K562 (cell line): ENCODE measurements around the gene CDH12. TPM values are rescaled to one million over a fixed set of nuclear protein-coding genes. Genes with fewer than 3 reads are reported as not detected.

ENCODE experiments used
- ATAC-seq: fragments of 200-7000 bp; cut with Tn5 transposase; 3 replicates; pipeline ENCODE4 v1.9.1; 2020; ENCODE audit warnings: moderate library complexity
- BruUV-seq: library from RNA; stranded (reverse); fragments of 400-500 nt; replicated peaks from 2 replicates; lab custom pipeline; 2021; lab: Mats Ljungman, UMichigan
- CTCF ChIA-PET: fragments of 300-600 bp; formaldehyde crosslinking; extraction: SDS; loops from one replicate; lab custom pipeline; 2021; ENCODE audit warnings: low intra/inter-chr PET ratio; lab: Yijun Ruan, JAX
- POLR2A ChIA-PET: fragments of 300-600, 350-650 bp; sonication (Branson Sonifier 250); formaldehyde crosslinking; extraction: SDS; loops from one replicate; lab custom pipeline; 2021; ENCODE audit warnings: antibody characterized with exemption, inconsistent platforms; lab: Yijun Ruan, JAX
- DNase-seq, 4 experiments: peaks; one replicate each; pipeline versions ENCODE4 v3.0.0 to v3.0.0-alpha.2; 2011 to 2018; ENCODE audit warnings: low spot score in 3 of 4, mixed read lengths in 3 of 4; ENCODE audit errors: extremely low read depth in 1 of 4
- FAIRE-seq: peaks from 2 replicates; lab custom pipeline; 2011; peaks lifted over from hg19 to GRCh38; lab: Jason Lieb, UNC
- H2AFZ ChIP-seq: 2 replicates; pipeline ENCODE4 v1.6.0; 2011; ENCODE audit warnings: low read depth, low read length, control low read depth, inconsistent platforms
- H3K27ac ChIP-seq: fragments of 200-600 bp; 3 replicates; pipeline ENCODE4 v1.8.0; 2011; ENCODE audit warnings: low read depth, mild to moderate bottlenecking, control low read depth, inconsistent platforms, low read length, moderate library complexity, mixed read lengths; ENCODE audit errors: extremely low read depth
- H3K27me3 ChIP-seq, 2 experiments: fragments of 300-600 bp in 1 of 2; 2 replicates in 1 of 2; 3 replicates in 1 of 2; pipeline versions ENCODE4 v1.6.0 to v1.8.0; 2011; ENCODE audit warnings: inconsistent platforms in 2 of 2, low read length in 2 of 2, mild to moderate bottlenecking in 1 of 2, mixed read lengths in 1 of 2, moderate library complexity in 1 of 2; ENCODE audit not compliant: control insufficient read depth in 2 of 2, insufficient read depth in 2 of 2
- H3K36me3 ChIP-seq: fragments of 300-600 bp; 3 replicates; pipeline ENCODE4 v1.8.0; 2011; ENCODE audit warnings: mild to moderate bottlenecking, low read length, inconsistent platforms; ENCODE audit not compliant: control insufficient read depth, insufficient read depth
- H3K4me1 ChIP-seq, 2 experiments: fragments of 200-600 bp in 1 of 2; replicated peaks in 1 of 2; 2 replicates in 1 of 2; 3 replicates in 1 of 2; pipeline versions ENCODE4 v1.5.1 to v1.8.0; 2011; ENCODE audit warnings: inconsistent platforms in 2 of 2, low read length in 2 of 2, mild to moderate bottlenecking in 1 of 2, mixed read lengths in 1 of 2, moderate library complexity in 1 of 2; ENCODE audit not compliant: control insufficient read depth in 2 of 2, insufficient read depth in 2 of 2
- H3K4me2 ChIP-seq: 2 replicates; pipeline ENCODE4 v1.6.1; 2011; ENCODE audit warnings: low read length, control low read depth, inconsistent platforms, mixed read lengths; ENCODE audit not compliant: insufficient read depth
- H3K4me3 ChIP-seq: fragments of 200-600 bp; sonication (generic), shearing (Covaris generic); 2 replicates; pipeline ENCODE4 v1.5.1; 2016; ENCODE audit warnings: control low read depth, inconsistent platforms
- H3K79me2 ChIP-seq: fragments of 200-600 bp; 3 replicates; pipeline ENCODE4 v1.8.0; 2011; ENCODE audit warnings: low read length, inconsistent platforms; ENCODE audit not compliant: control insufficient read depth, insufficient read depth
- H3K9ac ChIP-seq, 2 experiments: 2 replicates each; pipeline versions ENCODE4 v1.6.0 to v1.6.1; 2011; ENCODE audit warnings: low read depth in 2 of 2, low read length in 2 of 2, control low read depth in 1 of 2, inconsistent platforms in 1 of 2, mild to moderate bottlenecking in 1 of 2, mixed read lengths in 1 of 2; ENCODE audit not compliant: insufficient read depth in 1 of 2
- H3K9me1 ChIP-seq: one replicate; pipeline ENCODE4 v1.6.0; 2011; ENCODE audit warnings: inconsistent platforms, mild to moderate bottlenecking, low read length, moderate library complexity; ENCODE audit not compliant: control insufficient read depth, insufficient read depth
- H3K9me3 ChIP-seq: replicated peaks from 2 replicates; pipeline ENCODE4 v1.5.1; 2011; ENCODE audit warnings: low read depth, low read length, inconsistent platforms; ENCODE audit not compliant: control insufficient read depth, insufficient read depth
- H4K20me1 ChIP-seq: replicated peaks from 2 replicates; pipeline ENCODE4 v1.6.1; 2011; ENCODE audit warnings: low read length, inconsistent platforms, mixed read lengths; ENCODE audit not compliant: control insufficient read depth, insufficient read depth
- DLX4 ChIP-seq: fragments of 250-450 bp; sonication (Bioruptor Pico); IDR thresholded peaks from 2 replicates; pipeline ENCODE4 v1.6.1; 2021; ENCODE audit warnings: mild to moderate bottlenecking
- HDAC8 ChIP-seq: fragments of 450-650 bp; IDR thresholded peaks from 2 replicates; pipeline ENCODE4 v1.6.1; 2016; ENCODE audit warnings: mild to moderate bottlenecking, missing genetic modification characterization, moderate library complexity, missing compliant biosample characterization
- HMG20A ChIP-seq: fragments of 450-650 bp; formaldehyde crosslinking; conservative IDR thresholded peaks from 2 replicates; pipeline ENCODE4 v1.4.0; 2020; ENCODE audit warnings: mild to moderate bottlenecking, mixed read lengths
- HNRNPUL1 ChIP-seq: fragments of 200-400 bp; formaldehyde crosslinking; IDR thresholded peaks from 2 replicates; pipeline ENCODE4 v1.6.1; 2017; ENCODE audit warnings: low read length
- IFI16 ChIP-seq: fragments of 250-450 bp; sonication (Bioruptor Pico); IDR thresholded peaks from 2 replicates; pipeline ENCODE4 v2.1.2; 2022; ENCODE audit warnings: mild to moderate bottlenecking, inconsistent platforms
- MAFF ChIP-seq: IDR thresholded peaks from 2 replicates; pipeline ENCODE4 v1.6.1; 2012; ENCODE audit warnings: low read length, improper control_type of control experiment
- MAFG ChIP-seq: fragments of 450-650 bp; conservative IDR thresholded peaks from 2 replicates; pipeline ENCODE4 v1.6.1; 2016; ENCODE audit warnings: missing genetic modification characterization, missing compliant biosample characterization
- MAFK ChIP-seq: IDR thresholded peaks from 2 replicates; pipeline ENCODE4 v1.6.1; 2011; ENCODE audit warnings: low read length, improper control_type of control experiment
- MCM2 ChIP-seq: fragments of 450-650 bp; IDR thresholded peaks from 2 replicates; pipeline ENCODE4 v1.6.1; 2017; ENCODE audit warnings: low read depth, mild to moderate bottlenecking
- NR2F6 ChIP-seq: fragments of 450-650 bp; formaldehyde crosslinking; IDR thresholded peaks from 2 replicates; pipeline ENCODE4 v1.4.0; 2020; ENCODE audit warnings: mild to moderate bottlenecking
- PHF20 ChIP-seq: fragments of 450-650 bp; IDR thresholded peaks from 2 replicates; pipeline ENCODE4 v1.6.1; 2018; ENCODE audit not compliant: partially characterized antibody
- XRCC5 ChIP-seq: fragments of 200-400 bp; formaldehyde crosslinking; IDR thresholded peaks from 2 replicates; pipeline ENCODE4 v1.6.1; 2017; ENCODE audit warnings: low read depth, mild to moderate bottlenecking, low read length
- ZNF316 ChIP-seq: fragments of 450-650 bp; IDR thresholded peaks from 2 replicates; pipeline ENCODE4 v1.6.1; 2016
- ZNF57 ChIP-seq: fragments of 450-650 bp; formaldehyde crosslinking; IDR thresholded peaks from 2 replicates; pipeline ENCODE4 v1.4.0; 2020; ENCODE audit warnings: mild to moderate bottlenecking, moderate library complexity
- ZNF785 ChIP-seq: fragments of 250-450 bp; sonication (Bioruptor Pico); IDR thresholded peaks from 2 replicates; pipeline ENCODE4 v1.4.0; 2020; ENCODE audit warnings: mild to moderate bottlenecking
- WGBS: fragments of 100-300 bp; shearing (Covaris generic); methylation state at CpG from one replicate; pipeline ENCODE4 v1.1.6; 2016; ENCODE audit warnings: low coverage, mixed read lengths; ENCODE audit not compliant: insufficient coverage; ENCODE audit errors: missing lambda C conversion rate; 5-methylcytosine and 5-hydroxymethylcytosine counted together
- in situ Hi-C: fragments of 300-500 bp; cut with MboI; formaldehyde crosslinking; loops from 4 replicates; pipeline ENCODE4 v1.15.0; 2018; ENCODE audit warnings: inconsistent platforms, mixed read lengths
- intact Hi-C: fragments of 100-400 bp; cut with micrococcal nuclease; formaldehyde crosslinking; loops from 2 replicates; pipeline ENCODE4 v1.14.2; 2022
- polyA plus RNA-seq, 8 experiments: library from polyadenylated mRNA; depleted of rRNA in 4 of 8; stranded (reverse) in 5 of 8; unstranded in 3 of 8; fragments of >200 nt; fragmentation: Nextera tagmentation in 2 of 8; fragmentation: Illumina TruSeq in 1 of 8; extraction: Ambion mirVana in 2 of 8; extraction: Trizol in 1 of 8; gene quantifications; 2 replicates each; pipeline versions ENCODE4 v1.2.1 to v1.2.3, GENCODE V29; 2011 to 2014; ENCODE audit warnings: inconsistent platforms in 1 of 8, missing spikeins in 1 of 8
- total RNA-seq, 7 experiments: library from RNA; depleted of rRNA in 6 of 7; stranded (reverse); fragments of >200 nt in 6 of 7; fragmentation: Illumina TruSeq in 2 of 7; extraction: Trizol in 2 of 7; gene quantifications; 2 replicates each; pipeline versions ENCODE4 v1.2.1 to v1.2.3, GENCODE V29; 2011 to 2021; ENCODE audit warnings: low replicate concordance in 1 of 7

The CDH12 gene
- total and polyA plus RNA-seq, 9 of the 15 experiments (the other 6 are each of a cell fraction or from before 2014, with no cell fraction given) = 0.03 to 1.7 (median 0.37) TPM

DNA sequence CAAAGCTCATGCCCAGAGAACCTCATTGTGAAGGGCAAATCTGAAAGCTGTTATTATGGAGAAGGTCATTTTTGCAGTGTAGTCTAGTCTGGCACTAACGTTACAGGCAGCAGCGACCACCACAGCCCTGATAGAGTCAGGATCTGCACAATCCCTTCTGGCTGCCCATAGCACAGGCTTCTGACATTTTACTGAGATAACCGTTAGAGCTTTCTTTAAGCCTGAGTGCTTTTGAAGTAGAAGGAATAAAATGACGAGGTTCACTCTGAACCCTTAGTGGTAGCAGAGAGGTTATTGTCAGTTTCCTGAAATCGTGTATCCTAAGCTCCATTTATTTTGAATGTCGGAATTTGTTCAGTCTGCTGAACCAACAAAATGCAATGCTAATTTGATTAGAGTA is 505.1 kb downstream of the CDH12 start (continued):
- TF ChIP-seq MCM2 (no peak), PHF20 (no peak), IFI16 (no peak), XRCC5 (no peak), HMG20A (no peak), DLX4 (CRISPR knock-in tag) (no peak), HNRNPUL1 (no peak), NR2F6 (CRISPR knock-in tag) (no peak), ZNF57 (no peak)

GRCh38 chr5:22344000-22344399 is 509.1 kb downstream of the CDH12 start:
- no peaks in the 10 kb centered on the region for H4K20me1 ChIP-seq
- H3K4me1 ChIP-seq = no peaks in the 10 kb centered on the region
- no peaks in the 10 kb centered on the region for H3K9me3 ChIP-seq
- intact Hi-C loops (no loop called here), in situ Hi-C loops (no loop called here)
- 0% methylated on average over 2 of the region's 2 CpGs for WGBS
- no peaks in the 10 kb centered on the region for H3K36me3 ChIP-seq
- no peaks in the 10 kb centered on the region for H3K9me1 ChIP-seq
- no peak overlapping the region for H3K4me2 ChIP-seq
- ATAC-seq = no peak
- FAIRE-seq = no peak
- H3K79me2 ChIP-seq = no peaks in the 10 kb centered on the region
- H3K9ac ChIP-seq = no peak overlapping the region
- CTCF ChIA-PET = no interaction called here
- no TSS peak for BruUV-seq
- no peak overlapping the region for H2AFZ ChIP-seq
- no peak overlapping the region for H3K27ac ChIP-seq
- H3K4me3 ChIP-seq = no peak overlapping the region
- no peak for DNase-seq
- no peaks in the 10 kb centered on the region for H3K27me3 ChIP-seq
- POLR2A ChIA-PET = no interaction called here
- TF ChIP-seq MAFG (tag) (peak; percentile 60), HDAC8 (tag) (no peak), ZNF316 (peak; percentile 71), MAFF (0 out of 2 replicates have a peak, but pooled peaks have one; percentile 20), MAFK (peak; percentile 46; the same call in 1 of the 2 replicates), ZNF785 (CRISPR knock-in tag) (no peak)
